NCI-H2196 treated with DMSO at 0.1 percent for 48 hours (cell line): ENCODE results near the gene RBMS3.
"Not testable (repeated sequence)": the region's sequence is repeated elsewhere in the genome, so short reads cannot be mapped to it uniquely, and the experiment has no call there.

Experiments used
- DNase-seq: peaks from one replicate; lab custom pipeline; 2025; ENCODE audit not compliant: unreplicated experiment; lab: John Stamatoyannopoulos, UW

Gene RBMS3

DNA sequence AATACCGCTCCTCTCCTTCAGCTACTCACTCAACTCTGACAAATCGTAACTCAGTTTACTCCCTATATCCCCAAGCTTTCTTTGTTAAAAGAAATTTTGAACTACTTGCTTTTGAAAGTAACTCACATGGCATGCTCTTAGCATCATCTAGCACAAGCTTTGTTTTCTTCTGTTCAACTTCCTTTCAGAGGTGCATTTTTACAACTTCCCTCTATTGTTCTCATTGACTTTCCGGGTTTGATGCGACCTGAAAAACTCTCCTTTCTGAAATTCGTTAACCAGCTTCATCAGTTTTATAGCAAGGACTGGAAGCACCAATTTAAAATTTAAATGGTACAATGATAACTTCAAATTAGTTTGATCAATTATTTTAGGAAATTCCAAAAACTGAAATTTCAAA is 696.0 kb downstream of the RBMS3 start:
- no peak for DNase-seq

DNA sequence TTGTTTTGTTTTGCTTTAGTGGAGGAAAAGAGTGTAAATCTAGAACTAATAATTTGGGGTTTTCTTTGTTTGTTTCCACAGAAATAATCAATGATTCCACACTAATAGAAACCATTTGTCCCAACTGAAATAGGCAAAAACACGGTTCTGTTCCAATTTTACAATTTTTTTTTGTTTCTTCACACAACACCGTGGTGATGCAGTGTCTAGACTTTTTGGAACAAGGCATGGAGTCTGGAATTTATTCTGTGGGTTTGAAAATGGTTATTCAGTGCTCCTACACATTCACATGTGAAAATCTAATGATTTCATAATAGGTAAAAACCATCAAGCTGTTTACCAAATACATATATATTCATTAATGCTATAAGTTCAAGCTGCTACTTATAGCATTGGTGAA is 696.5 kb downstream of the RBMS3 start:
- no peak for DNase-seq

DNA sequence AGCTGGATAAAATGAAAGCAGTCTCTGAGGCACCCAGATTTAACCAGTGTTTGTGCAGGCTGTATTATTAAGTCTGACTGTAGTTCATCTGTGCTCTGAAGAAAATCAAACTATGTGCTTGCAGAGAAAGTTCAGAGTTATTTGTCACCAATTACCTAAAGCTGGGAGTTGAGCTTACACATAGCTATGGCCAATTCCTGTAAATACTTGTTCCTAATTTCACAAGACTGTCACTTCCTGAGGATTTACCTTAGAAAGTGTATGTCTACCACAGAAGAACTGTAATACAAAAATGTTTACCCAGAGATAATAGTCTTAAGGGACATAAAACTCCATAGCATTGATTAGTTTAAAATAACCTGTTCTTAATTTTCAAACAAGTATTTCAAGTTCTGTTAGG is 697.2 kb downstream of the RBMS3 start:
- no peak for DNase-seq

DNA sequence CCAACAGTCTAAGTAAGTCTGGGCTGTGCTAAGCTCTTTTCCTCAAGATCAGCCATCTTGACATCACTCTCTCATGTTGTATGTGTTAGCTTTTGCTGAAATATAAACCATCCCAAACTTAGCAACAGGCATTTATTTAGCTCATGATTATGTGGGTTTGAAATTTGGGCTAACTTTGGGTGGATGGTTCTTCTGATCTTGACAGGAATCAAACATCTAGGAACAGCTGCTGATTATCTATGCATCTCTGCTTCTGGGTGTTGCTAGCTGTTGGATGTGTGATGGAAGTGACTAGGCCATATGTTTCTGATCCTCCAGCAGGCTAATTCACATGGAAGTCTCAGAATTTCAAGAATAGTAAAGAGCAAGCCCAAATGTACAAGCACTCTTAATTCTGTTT is 710.3 kb downstream of the RBMS3 start:
- DNase-seq: no peak

DNA sequence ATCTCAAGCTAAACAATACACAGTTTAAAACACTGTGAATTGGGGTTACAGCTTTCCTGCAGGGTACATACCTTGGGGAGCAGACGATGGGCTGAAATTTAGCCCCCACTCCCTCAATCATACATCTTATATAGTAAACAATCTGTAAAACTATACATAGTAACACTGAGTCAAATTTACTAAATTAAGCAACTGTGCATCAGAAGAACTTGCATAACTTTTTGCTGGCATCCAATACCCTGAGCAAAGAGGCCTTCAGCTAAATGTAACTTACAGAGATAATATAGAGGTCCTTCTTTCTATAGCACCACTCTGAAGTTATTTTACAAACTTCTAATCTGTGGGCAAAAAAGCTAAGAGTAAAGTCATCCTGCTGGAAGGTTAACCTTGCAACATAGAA is 721.9 kb downstream of the RBMS3 start:
- no peak for DNase-seq

DNA sequence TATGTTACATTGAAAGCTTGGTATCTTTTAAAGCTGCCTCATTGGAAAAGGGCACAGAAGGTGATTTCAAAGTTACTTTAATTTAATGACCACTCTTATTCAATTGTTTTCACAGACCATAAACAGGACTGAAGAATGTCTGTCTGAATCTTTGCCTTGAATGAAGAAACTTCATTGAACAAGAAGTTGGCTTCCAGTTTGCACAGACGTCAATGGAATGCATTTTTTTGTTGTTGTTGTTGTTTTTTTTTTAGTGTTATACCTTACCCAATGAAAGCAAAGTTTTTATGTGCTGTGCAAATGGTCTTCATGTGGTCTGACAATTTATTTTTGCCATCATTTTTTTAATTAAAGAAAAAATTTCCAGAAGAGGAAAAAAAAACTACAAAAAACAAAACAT is 722.9 kb downstream of the RBMS3 start:
- DNase-seq: no peak

DNA sequence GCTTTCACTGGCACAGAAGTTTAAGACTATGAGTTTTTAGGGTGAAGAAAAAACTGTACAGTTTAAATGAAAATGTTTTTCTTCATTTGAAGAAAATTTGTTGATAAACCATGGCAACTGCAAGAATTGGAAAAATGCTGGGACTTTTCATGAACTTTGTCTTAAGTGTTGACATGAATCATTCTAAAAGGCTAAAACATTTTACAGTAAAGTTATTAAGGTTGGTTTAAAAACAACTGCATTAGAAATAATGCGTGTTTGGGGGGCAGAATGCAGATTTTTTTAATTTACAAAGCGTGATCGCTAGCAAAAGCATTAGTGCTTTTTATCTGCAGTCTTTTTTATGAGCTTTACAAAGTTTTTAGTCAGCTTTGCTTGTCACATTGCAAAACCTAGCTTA is 723.6 kb downstream of the RBMS3 start:
- DNase-seq: no peak

DNA sequence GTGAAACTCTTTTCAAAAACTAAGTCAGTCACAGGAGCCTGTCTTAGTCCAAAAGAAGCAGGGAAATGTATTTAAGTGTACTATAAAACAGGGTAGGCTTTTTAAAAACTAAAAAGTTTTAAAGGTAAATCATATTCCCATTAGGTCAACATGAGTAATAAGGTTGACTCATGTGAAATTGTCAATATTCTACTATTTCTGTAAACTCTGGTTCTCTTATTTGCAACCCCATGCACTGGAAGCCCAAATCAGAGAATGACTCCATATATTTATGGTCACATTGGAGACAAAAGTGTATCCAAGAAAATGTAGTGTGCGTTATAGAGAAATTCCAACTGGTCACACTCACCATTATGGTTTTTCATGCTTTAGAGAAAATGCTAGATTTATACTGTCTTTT is 725.2 kb downstream of the RBMS3 start:
- no peak for DNase-seq

DNA sequence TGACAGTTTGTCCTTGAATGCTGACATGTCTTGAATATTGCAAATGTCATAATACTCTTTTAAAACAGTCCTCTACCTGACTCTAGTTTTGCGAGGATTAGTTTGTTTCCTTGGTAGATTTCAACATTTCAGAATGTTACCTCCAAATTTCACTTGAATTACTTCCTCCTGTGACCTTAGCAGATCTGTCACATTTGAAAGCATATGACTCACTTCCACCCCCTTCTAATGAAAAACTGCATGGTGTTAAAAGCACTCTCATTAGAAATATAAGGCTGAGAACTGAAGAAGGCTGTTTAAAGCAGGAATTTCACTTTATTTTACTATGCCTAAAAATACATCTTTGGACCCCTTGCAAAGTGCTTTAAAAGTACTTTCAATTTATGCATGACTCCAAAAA is 726.8 kb downstream of the RBMS3 start:
- DNase-seq: no peak

DNA sequence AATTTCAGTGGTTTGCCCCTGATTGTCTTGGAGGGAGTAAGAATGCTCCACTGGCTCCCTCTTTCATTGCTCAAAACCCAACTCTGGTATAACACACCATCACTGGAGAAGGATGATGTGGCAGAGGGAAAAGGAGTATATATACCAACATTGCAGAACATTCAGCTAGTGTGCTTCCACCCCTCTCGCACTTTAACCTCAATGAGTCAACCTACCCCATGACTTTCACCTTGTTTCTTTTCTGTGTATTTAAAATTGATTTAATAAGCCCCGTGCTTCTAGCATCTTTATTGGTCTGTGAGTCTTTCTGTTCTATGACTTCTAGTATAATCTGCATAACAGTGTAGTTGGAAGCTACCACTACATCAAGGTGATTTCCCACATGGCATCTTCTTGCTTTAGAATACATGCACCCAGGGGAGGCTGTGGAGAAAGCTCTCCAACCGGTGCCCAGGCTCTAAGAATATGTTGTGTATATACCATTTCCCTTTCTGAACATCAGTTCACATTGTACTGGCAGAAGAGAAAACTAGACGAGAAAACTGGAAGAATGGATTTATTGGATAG is 730.4 kb downstream of the RBMS3 start:
- no peak for DNase-seq

DNA sequence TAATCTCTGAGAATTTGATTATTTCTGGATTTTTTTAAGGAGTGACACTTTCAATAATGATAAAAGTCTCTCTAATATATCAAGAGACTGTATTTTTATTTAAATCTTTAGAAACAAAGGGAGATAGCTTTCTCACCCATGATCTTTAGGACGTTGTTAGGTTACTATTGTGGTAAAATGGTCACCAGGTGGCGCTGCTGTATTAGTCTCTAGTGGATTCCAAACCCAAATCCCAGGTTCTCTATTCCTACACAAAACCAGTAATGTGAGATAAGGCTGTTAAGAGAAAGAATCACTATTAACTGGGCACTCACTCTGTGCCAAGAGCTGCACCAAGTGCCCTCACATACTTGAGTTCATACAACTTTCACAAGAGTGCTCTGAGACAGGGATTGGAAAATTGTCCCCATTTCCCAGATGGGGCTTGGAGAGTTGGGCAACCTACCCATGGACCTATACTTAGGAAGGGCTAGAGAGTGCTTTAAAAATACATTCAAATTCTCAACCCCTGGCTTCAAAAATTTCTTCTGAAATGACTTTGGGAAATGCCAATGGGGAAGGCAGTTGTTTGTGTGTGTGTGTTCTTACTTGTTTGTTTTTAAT is 732.2 kb downstream of the RBMS3 start:
- peak; percentile 5 for DNase-seq

DNA sequence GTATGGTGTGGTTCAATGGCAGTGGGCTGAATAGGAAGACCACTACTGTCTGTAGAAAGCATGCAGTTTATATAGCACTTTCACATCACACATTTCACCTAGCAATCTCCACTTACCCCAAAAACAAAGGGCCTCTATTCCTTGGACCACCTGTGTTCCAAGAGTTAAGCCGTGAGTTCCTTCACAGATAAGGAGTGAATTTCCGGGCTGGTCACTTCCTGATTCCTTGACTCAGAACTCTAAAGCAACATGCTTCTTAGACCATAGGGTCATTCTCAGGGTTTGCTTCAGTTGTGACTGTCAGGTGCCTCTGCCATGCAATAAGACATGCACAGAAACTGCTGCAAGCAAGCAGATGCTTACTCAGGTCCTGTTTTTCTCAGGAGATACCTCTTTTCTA is 737.0 kb downstream of the RBMS3 start:
- no peak for DNase-seq

DNA sequence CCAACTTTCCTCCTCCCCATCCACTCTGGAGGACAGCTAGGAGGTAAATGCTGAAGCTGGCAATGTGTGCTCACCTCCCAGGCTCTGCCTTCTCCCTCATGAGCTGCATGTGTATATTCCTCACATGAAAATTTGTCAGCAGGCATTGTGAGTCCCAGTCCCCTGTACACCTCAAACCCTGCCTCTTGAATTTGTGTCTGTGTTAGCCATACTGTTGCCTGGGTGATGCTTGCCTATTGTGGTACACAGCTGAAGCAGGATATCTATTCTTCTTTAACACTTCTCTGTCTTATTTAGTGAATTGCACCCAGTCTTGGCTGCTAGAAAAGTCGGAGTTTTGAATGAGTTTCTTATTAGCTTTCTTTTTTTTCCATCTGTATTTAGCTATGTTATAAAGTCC is 739.5 kb downstream of the RBMS3 start:
- no peak for DNase-seq

DNA sequence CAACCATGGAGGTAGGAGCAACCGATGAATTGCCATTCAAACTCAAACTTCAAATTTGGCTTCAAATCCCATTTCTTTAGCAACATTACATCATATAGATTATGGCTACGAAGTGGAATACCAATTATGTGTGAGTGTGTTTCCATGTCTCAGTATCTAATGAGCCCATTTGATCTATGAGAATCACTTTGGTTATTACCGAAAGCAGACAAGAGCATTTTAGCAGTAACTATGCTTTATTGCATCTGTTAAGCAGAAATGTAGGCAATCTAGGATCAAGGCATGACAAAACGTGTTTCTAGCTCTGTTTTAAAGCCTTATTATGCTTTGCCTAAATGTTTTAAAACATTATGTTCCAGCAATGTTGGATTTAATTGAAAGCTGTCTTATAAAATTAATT is 743.6 kb downstream of the RBMS3 start:
- no peak for DNase-seq

DNA sequence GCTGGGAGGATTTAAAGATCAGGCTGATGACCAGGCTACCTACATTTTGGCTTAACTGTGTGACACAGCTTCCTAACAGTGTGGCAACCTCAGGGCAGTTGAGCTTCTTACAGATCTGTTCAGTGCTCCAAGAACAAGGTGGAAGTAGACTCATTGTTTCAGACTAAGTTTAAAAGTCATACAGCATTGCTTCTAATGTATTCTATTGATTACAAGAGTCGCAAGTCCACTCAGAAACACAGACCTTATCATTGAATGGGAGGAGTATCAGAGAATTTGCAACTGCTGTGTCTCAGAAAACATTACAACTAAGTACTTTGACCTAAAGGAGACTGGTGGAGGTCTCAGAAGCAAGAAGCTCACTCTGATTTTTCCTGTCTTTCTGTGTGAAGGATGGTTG is 746.0 kb downstream of the RBMS3 start:
- no peak for DNase-seq

DNA sequence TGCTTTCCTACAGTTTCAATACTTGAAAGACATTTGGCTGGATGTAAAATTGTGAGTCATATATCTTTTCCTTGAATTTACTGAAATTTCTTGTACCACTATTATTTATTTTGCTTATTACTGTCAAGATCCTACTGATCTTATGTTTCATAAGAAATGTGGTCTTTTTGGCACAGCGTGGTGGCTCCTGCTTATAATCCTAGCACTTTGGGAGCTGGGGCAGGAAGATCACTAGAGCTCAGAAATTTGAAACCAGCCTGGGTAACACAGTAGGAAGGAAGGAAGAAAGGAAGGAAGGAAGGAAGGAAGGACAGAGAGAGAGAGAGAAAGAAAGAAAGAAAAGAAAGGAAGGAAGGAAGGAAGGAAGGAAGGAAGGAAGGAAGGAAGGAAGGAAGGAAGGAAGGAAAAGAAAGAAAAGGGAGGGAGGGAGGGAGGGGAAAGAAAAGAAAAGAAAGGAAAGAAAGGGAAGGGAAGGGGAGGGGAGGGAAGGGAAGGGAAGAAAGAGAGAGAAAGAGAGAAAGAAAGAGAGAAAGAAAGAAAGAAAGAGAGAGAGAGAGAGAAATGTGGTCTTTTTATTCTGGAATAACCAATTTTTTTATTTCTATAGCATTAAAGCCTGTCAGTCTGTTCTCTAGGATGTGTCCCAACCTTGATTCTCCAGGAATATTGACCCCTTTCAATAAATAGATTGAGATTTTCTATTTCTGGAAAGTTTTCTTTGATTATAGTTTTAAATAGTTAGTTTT is 753.5 kb downstream of the RBMS3 start:
- DNase-seq: no peak

DNA sequence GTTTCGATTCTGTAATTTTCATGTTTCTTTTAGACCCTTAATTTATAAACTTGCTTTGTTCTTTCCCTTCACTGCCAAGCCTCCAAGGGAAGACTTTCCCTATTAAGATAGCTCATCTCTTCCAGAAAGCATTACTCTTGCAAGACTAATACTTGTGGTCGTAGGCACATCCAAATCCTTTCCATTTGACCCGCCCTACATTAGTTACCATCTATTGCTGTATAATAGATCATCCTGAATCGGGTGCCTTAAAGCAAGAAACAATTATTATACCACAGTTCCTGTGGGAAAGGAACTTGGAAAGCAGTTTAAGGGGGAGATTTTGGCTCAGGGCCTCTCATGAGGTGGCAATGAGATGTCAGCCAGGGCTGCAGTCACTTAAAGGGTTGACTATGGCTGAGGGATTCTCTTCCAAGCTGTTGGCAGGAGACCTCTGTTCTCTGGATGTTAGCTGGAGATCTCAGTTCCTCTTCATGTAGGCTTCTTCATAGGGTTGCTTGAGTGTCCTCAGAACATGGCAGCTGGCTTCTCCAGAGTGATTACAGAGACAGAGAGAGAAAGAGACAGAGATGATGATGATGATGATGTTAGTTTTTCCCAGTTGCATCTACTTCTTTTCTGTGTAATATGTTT is 755.2 kb downstream of the RBMS3 start:
- DNase-seq: no peak

DNA sequence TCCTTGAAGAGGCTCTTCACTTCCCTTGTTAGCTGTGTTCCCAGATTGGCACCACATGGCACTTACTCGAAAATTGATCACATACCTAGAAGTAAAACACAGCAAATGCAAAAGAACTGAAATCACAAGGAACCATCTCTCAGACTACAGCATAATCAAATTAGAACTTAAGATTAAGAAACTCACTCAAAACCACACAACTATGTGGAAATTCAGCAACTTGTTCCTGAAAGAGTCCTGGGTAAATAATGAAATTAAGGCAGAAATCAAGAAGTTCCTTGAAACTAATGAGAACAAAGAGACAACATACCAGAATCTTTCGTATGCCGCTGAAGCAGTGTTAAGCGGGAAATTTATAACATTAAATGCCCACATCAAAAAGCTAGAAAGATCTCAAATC is 759.3 kb downstream of the RBMS3 start:
- no peak for DNase-seq

DNA sequence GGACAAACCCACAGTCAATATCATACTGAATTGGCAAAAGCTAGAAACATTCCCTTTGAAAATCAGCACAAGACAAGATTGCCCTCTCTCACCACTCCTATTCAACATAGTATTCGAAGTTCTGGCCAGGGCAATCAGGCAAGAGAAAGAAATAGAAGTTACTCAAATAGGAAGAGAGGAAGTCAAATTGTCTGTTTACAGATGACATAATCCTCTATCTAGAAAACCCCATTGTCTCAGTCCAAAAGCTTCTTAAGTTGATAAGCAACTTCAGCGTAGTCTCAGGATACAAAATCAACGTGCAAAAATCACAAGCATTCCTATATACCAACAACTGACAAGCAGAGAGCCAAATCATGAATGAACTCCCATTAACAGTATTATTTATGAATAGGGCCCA is 760.6 kb downstream of the RBMS3 start:
- DNase-seq: not testable (repeated sequence)

DNA sequence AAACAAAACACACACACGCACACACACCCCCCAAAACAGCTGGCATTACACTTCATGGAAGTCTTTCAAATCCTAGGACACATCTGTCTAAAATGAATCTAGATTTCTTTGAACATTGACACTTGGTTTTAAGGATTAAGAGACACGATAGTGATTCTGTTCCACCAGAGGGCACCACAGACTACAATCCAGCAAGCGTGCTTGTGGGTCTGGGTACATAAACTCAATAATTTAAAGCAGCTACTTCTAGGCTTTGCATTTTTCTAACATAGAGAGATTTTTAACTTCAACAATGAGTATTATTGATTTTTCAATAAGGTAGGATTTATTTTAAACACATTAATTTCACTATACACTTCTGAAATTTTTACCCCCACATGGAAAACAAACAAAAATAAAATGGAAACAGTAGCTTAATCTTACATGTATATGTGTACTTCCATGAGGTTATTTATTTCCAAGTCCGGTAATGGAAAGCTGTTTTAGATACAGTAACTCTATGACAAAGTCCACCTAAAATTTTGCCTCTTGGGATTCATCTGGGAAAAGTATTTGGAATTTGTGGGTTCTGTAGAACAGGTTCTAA is 761.5 kb downstream of the RBMS3 start:
- DNase-seq: peak; percentile 0

DNA sequence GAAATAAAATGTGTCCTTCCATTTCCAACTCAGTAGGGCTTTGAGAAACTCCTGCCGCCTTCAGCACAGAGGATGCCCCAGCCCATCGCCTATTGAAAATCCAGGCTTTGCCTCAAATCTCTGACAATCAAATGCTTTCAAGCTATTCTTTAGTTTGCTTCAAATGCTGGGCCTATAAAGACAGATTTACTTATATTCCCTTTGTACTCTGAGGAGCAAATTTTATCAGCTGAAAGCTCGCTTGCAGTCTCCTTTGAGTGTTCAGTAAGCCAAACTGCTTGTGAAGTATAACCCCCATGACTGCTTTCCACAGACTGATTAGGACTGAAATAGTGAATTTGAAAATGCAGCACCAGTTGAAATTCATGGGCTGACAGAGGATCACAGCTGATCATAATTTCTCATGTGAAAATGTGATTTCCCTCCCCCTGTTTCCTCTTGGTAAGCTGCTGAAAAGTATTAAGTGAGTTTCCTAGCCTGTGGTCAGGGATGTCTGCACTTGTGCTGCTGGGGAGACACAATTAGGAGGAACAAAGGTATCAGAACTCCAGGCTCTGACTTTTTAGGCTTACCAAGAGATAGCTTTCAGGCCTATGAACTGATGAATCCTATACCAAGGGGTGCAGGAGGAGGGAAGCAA is 762.2 kb downstream of the RBMS3 start:
- no peak for DNase-seq
